GM12864 (cell line): Measurements from ENCODE around the gene APPBP2.

Experiments
- DNase-seq: peaks from one replicate; pipeline ENCODE4 v3.0.0-alpha.2; 2011; ENCODE audit warnings: low read depth
- H3K4me3 ChIP-seq: 2 replicates; pipeline ENCODE4 v1.5.1; 2011; ENCODE audit warnings: mild to moderate bottlenecking, low read depth, low read length, control low read depth
- TF ChIP-seq, protein P1 (sequence below): IDR thresholded peaks from 2 replicates; pipeline ENCODE4 v1.5.1; 2011; ENCODE audit warnings: low read depth, mild to moderate bottlenecking, moderate library complexity, low read length, control low read depth, inconsistent platforms; ENCODE audit errors: missing control alignments

Gene APPBP2

DNA sequence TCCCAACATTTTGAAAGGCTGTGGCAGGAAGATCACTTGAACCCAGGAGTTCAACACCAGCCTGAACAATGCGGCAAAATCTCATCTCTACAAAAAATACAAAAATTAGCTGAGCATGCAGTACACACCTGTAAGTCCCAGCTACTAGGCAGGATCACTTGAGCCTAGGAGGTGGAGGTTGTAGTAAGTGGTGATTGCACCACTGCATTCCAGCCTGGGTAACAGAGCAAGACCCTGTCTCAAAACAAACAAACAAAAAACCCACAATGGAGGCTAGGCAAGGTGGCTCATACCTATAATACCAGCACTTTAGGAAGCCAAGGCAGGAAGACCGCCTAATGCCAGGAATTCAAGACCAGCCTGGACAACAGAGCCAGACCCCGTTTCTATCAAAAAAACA is 12.0 kb downstream of the APPBP2 start:
- DNase-seq: no peak
- TF ChIP-seq, protein P1, sequence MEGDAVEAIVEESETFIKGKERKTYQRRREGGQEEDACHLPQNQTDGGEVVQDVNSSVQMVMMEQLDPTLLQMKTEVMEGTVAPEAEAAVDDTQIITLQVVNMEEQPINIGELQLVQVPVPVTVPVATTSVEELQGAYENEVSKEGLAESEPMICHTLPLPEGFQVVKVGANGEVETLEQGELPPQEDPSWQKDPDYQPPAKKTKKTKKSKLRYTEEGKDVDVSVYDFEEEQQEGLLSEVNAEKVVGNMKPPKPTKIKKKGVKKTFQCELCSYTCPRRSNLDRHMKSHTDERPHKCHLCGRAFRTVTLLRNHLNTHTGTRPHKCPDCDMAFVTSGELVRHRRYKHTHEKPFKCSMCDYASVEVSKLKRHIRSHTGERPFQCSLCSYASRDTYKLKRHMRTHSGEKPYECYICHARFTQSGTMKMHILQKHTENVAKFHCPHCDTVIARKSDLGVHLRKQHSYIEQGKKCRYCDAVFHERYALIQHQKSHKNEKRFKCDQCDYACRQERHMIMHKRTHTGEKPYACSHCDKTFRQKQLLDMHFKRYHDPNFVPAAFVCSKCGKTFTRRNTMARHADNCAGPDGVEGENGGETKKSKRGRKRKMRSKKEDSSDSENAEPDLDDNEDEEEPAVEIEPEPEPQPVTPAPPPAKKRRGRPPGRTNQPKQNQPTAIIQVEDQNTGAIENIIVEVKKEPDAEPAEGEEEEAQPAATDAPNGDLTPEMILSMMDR: no peak
- H3K4me3 ChIP-seq: no peak overlapping the region

DNA sequence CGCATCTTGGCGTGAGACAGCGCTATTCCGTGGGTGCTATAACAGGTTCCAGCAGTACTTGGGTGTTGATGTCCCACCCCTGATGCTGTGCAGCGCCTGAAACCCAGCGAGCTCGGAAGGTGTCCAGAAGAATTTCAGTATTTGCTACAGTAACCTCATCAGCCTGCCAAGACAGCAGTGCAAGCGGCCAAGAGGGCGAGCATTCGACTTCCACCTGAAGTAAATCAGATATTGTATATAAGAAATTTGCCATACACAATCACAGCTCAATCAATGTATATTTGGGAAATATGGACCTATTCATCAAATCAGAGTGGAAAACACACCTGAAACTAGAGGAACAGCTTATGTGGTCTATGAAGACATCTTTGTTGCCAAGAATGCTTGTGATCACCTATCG is 13.0 kb downstream of the APPBP2 start:
- no peak for DNase-seq
- TF ChIP-seq, protein P1: no peak
- H3K4me3 ChIP-seq: no peak overlapping the region

DNA sequence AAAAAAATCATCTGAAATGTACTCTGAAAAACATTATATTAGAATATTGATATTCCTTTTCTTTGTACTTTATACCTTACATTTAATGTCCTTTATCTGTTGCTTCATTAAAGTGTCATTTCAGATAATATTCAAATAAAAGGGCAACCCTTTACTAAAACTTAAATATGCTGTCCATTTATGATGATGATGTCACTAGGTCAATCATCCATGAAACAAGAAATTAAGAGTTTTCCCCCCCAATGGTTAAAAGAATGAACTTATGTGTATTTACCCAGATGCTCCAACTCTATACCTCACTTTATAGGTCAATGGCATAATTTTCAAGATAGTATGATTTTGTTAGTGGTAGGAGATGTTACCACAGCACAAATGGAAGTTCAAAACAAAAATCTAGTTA is 15.3 kb downstream of the APPBP2 start:
- DNase-seq: no peak

DNA sequence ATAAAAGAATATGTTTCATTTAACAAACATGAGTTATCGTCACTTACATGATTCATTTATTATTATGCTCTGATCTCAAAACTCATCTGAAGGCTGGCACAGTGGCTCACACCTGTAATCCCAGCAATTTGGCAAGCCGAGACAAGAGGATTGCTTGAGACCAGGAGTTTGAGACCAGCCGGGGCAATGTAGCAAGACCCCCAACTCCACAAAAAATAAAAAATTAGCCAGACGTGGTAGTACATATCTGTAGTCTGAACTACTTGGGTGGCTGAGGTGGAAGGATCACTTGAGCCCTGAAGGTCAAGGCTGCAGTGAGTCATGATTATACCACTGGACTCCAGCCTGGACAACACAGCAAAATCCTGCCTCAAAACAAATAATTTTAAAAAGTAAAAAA is 16.0 kb downstream of the APPBP2 start:
- TF ChIP-seq, protein P1: no peak
- no peak overlapping the region for H3K4me3 ChIP-seq
- DNase-seq: no peak

More for the DNA sequence above, 15.3 kb downstream of the APPBP2 start:
- H3K4me3 ChIP-seq: no peak overlapping the region
- TF ChIP-seq, protein P1: no peak

DNA sequence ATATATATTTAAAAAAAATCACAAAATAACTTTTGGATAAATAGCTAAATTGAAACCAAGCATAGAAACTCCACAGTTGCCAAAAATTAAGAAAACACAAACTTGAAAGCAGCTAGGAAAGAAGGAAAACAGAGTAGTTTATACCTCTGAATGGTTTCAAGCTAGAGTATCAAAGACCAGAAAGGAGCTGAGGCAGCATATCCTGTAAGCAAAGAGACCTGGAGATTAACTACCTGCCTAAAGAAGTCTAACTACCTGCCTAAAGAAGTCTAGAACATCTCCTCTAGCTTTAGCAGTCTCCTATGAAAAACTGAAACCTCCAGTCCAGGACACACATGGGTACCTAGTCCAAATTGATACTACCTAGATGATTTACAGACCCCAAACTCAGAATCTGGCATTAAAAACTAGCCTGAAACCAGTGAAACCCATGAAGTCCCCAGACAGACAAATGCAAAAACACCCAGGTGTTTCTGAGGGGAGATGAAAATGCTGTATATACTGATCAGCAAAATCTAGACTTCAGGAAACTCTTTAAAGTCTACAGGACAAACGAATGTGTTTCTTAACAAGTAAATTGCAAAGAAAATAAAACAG is 17.6 kb downstream of the APPBP2 start:
- no peak for DNase-seq
- H3K4me3 ChIP-seq: no peak overlapping the region
- TF ChIP-seq, protein P1: no peak

DNA sequence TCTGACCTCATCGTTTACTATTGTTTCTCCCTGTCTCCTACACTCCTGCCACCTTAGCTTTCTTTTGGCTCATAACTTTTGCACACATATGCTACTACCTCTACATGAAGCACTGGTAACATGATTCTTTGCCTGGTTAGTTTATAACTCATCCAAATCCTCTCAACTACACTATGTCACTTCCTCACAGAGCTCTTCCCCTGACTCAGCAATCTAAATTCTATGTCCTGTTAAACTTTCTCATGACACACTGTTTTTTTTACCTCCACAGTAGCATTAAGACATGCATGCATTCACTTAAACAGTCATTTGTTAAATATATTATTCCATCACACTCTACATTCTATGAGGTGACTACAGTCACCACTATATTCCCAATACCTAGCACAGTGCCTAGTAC is 19.7 kb downstream of the APPBP2 start:
- TF ChIP-seq, protein P1: no peak
- no peak for DNase-seq
- H3K4me3 ChIP-seq: no peak overlapping the region

DNA sequence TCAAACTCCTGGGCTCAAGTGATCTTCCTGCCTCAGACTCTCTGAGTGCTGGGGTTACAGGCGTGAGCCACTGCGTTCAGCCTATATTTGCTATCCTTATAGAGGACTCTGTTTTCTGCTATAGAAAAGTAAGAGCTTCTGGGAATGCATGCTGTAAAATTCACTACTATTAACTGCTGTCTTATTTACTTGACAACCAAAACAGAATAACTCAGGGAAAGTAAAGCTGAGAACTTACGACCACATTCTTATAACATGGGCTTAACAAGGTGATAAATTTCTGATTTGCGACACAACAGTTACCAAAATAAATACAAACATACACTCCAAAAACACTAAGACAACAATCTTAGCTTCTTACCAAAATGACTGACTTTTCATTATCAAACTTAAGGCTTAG is 23.9 kb downstream of the APPBP2 start:
- no peak for DNase-seq
- no peak overlapping the region for H3K4me3 ChIP-seq
- TF ChIP-seq, protein P1: no peak
